Inferior parietal cortex (tissue), 1 donor: ENCODE data around the gene FAM219A.
A peak's percentile ranks its signal among the peaks of the same experiment; 100 is the strongest.
"Not testable (repeated sequence)": the region's sequence is repeated elsewhere in the genome, so short reads cannot be mapped to it uniquely, and the experiment has no call there.

Source experiments
- DNase-seq: peaks from one replicate; pipeline ENCODE4 v3.0.0-alpha.2; 2016; ENCODE audit errors: extremely low spot score

The FAM219A gene

DNA sequence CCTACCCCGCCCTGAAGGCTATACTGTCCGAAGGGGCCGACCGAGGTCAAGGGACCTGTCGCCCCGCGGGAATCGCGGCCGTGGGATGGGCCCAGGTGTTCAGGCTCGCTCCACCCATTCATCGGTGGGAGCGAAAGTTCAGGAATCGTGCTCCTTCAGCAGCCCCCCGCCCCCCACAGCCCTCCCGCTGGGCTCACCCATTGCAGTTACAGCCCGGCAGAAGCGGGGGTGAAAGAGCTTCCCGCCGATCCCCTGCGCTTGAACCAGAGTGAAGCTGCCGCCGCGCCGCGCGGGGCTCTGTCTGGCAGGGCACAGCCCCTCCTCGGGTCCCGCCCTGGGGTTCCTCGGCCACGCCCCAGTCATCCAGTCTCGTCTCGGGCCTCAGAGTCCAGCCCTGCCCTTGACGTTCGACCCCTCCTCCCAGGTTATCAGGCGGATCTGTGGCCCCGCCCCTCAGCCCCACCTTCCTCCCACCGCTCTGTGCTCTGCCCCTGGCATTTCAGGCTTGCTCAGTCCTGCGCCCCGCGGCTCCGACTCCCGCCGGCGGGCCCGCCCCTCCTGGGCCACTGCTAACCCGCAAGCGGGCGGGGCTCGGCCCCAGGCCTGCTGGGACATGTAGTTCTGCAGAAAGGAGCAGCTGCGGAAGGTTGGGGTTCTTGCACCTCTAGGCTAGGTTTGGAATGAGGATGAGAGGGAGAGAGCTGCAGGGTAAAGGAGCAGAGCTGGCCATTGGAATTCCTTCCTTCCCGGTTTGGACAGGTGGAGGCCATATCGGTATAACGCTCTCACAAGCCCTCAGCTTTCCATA, 81.6 kb downstream of the FAM219A start, which contains the start of gene MYORG:
Gene MYORG, minus strand, starts transcription at position 303 of the 808 bp plus-strand sequence. CDS start 3,955 bp downstream, outside the sequence.
- peak; percentile 87 for DNase-seq

DNA sequence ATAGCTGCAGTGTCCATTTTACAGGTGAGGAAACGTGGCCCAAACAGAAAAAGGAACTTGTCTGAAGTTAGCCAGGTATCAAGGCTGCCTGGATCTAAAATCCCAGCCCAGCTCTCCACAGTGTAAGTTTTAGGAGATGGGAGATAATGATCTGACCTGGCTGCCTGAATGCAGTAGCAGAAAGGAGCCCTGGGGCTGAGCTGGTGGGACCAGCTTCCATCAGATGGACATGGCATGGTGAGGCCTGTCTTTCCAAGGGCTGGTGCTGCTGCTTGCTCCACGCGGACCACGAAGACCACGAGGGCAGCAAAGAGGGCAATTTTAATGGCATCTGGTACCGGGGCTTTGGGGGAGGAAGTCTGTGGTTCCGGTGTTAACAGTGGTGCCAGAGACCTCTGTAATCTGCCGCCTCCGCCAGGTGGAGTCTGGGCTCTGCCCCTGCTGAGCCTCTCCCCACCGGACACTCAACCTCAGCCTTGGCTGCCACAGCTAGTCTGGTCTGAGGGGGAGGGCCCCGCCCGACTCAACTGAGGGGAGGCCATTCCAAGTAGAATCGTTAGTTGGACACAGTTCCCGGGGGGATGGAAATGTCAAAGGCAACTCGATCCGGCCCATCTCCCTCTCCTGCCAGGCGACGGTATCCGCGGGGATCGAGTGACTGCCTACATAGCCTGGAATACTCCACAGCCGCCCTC, 82.3 kb downstream of the FAM219A start:
- peak; percentile 34 for DNase-seq

DNA sequence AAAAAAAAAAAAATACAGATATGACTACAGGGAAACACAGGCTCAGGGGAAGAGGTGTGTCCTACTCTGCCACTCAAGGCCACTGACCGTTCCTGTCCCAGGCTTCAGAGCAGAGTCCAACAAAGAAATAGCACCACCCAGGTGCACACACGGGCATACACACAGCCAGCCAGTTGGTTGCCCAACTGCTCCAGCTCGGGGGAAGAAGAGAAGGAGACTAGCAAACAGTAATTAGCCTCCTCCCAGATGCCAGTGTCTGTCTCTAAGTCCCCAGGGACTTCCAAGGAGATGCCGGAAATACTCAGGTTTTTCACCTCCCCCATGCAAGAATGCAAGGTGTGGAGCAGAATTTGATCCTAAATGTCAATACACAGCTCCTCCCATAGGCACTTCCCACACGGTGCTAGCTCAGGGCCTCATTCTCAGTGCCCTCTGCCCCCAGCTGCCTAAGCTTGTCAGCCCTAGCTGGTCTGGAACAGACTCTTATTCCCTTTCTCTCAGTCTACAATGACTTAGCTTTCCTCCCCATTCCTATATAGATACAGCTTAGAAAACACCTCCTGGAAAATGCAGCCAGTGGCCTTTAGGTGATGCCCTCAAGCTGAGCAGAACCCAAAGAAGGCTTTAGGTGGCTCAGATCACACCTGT, 83.3 kb downstream of the FAM219A start:
- DNase-seq = no peak

- DNase-seq = no peak
Observed at GRCh38 chr9:34374339-34374738, 84.0 kb downstream of the FAM219A start.

DNA sequence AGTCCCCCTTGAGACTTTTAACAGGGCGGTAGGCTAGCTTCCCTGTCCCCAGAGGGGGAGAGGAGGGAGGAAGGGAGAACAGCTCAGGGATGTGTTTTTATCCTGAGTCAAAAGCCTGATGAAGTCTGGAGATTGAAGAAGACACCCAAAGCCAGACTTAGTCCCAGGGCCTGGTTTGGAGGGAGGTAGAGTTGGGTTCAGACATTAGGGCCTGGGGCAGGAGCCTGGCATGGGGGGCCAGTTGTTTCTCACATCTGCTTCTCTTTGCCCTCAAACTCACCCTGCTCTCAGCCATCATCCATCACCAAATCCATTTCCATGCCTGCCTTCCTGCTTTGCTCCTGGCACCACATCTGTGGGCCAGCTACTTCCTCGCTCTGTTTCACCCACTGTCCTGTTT, 84.6 kb downstream of the FAM219A start:
- no peak for DNase-seq

DNA sequence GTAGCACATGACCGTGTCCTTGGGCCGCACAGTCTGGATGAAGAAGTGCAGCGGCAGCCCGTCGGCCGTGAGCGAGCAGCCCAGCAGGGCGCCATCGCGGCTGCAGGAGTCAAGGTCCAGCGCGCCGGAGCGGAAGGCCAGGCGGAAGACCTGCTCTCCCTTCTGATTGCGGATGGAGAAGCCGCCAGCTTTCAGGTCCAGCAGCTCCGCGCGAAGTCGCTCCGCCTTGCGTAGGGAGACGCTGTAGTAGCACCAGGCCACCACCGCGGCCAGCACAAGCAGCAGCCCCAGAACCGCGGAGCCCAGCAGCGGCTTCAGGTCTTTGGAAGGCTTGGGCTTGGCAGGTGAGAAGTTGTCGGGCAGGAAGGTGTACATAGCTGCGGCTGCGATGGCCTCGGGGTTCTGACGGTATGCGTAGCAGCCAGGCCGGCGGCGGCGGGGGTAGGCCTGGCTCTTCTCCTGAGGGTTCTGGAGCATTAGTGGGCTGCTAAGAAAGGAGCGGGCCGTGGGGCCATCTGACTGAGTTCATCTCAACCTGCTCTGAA, 85.8 kb downstream of the FAM219A start:
- DNase-seq = no peak

DNA sequence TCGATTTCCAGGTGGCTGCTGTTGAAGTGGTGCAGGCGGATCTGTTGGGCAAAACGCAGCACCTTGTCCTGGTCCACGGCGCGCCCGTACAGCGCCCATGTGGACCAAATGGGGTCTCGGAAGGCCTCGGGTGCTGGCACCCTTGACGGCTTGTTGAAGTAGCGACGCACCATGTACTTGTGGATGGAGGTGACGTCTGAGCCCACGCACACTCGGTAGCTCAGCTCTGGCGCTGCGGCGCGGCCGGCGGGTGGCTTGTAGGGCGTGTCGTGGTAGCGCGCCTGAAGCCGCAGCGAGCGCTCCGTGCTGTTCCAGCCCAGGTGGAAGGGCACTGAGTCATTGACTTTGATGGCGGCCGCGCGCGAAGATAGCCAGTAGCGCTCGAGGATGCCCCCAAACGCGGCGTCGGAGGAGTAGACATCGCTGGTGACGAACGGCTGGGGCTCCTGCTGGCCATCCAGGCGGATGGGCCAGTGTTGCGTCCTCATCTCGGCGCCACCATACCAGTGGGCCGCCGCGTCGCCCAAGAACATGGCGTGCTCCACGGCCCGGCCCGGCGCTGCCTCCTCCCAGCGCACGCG, 86.4 kb downstream of the FAM219A start:
- DNase-seq = no peak

DNA sequence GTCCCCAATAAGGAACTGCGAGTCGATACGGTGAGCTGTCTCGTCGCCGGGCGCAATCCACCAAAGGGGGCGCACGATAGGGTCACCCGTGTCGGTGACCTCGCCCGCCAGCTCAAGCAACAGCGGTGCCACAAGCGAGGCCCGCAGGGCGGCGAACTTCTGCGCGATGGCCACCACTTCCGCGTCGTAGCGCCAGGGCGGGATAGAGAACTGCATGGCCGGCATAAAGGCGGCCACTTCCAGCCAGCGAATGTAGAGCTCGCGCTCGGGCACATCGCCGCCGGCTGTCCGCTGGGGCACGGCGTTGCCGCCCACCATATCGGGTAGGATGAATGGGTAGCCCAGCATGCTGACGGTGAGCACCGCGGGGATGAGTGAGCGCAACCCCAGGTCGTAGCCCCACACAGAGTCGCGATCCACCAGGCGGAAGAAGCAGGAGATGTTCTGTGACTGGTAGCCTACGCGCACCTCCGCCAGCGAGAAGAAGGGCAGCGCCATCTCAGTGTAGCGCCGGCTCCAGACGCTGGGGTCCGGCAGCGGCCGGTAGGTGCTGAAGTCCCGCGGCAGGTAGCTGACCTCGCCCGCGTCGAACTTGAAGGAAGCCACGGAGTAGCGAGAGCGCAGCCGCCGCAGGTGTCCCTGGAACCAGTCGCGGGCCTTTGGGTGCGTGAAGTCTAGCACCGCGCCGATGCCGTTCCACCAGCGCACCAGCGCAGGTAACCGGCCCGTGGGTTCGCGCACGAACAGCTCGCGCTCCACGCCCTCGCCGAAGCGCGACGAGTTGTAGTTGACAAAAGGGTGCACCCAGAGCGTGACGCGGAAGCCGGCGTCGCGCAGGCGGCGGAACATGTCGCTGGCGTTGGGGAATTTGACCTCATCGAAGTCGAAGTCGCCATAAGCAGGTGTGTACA, 87.1 kb downstream of the FAM219A start:
- DNase-seq = no peak

- no peak for DNase-seq
Observed at GRCh38 chr9:34370335-34370969, 87.9 kb downstream of the FAM219A start.

GRCh38 chr9:34369636-34370035, 88.7 kb downstream of the FAM219A start:
- no peak for DNase-seq

DNA sequence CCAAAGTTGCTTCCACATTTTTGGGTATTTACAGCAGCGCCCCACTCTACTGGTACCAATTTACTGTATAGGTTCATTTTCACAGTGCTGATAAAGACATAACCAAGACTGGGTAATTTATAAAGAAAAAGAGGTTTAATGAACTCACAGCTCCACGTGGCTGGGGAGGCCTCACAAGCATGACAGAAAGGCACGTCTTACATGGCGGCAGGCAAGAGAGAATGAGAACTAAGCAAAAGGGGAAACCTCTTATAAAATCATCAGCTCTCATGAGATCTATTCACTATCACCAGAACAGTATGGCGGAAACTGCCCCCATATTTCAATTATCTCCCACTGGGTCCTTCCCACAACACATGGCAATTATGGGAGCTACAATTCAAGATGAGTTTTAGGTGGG, 89.6 kb downstream of the FAM219A start:
- DNase-seq = not testable (repeated sequence)

- not testable (repeated sequence) for DNase-seq
Observed at GRCh38 chr9:34367751-34368410, 90.5 kb downstream of the FAM219A start.

- DNase-seq = no peak
Observed at GRCh38 chr9:34366365-34366764, 92.0 kb downstream of the FAM219A start.

GRCh38 chr9:34365282-34365681, 93.1 kb downstream of the FAM219A start:
- DNase-seq = no peak

- no peak for DNase-seq
Observed at GRCh38 chr9:34363619-34364351, 94.6 kb downstream of the FAM219A start.

DNA sequence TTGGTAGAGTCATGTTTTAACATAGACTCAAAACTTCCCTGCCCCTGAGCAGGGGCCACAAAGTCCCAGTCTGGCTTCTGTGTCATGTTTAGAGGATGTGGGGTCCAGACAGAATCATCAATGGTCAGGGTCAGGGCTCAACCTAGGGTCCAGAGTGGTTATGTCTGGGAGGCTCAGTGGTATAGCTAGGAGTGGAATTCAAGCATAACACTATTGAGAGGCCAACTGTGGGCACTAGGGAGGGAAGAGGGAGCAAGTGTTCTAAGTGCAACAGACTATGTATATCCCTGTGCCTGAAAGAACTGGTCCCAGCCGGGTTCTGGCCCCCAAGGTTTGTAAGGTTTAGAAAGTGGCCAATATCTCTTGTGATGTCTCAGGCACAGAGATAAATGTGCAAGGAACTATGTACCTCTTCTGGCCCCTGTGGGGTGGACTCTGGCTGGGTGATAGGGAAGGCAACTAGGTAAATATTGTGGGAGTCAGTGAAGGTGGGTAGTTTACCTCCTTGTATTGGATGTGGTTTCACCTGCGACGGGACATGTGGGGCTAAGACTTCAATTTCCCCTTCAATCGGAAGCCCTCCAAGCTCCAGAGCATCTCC, 95.7 kb downstream of the FAM219A start:
- no peak for DNase-seq

GRCh38 chr9:34352957-34353356, 105.4 kb downstream of the FAM219A start:
- not testable (repeated sequence) for DNase-seq

- not testable (repeated sequence) for DNase-seq
Observed at GRCh38 chr9:34352122-34352652, 106.2 kb downstream of the FAM219A start.
